Stimulated activated naive B cell treated with anti-CD40 and anti-IgM and Interleukin-4, amounts not matched to agents 10 μg/mL and 1 μg/mL and 100 μg/mL, for 72 hours (primary cell): Measurements from ENCODE around the gene GRM8.

ENCODE experiments used
- ATAC-seq, 2 donors: fragments of 150-1000 bp; cut with Tn5 transposase; replicated peaks; 2 replicates each; pipeline ENCODE4 v1.10.0; 2021; ENCODE audit warnings: moderate library complexity in 1 of 2
- DNase-seq: peaks from one replicate; pipeline ENCODE4 v3.0.0; 2021
- H3K27ac Mint-ChIP-seq: one replicate; pipeline ENCODE4 v1.8.0; 2022; ENCODE audit warnings: mild to moderate bottlenecking, mixed read lengths
- H3K27me3 Mint-ChIP-seq, 2 donors: one replicate each; pipeline ENCODE4 v1.8.0; 2022; ENCODE audit warnings: mixed read lengths in 2 of 2
- H3K36me3 Mint-ChIP-seq, 2 donors: one replicate each; pipeline ENCODE4 v1.8.0; 2022; ENCODE audit warnings: mixed read lengths in 2 of 2, mild to moderate bottlenecking in 1 of 2
- H3K4me1 Mint-ChIP-seq, 2 donors: one replicate each; pipeline ENCODE4 v1.8.0; 2022; ENCODE audit warnings: mixed read lengths in 2 of 2, mild to moderate bottlenecking in 1 of 2
- H3K4me3 Mint-ChIP-seq, 2 donors: one replicate each; pipeline ENCODE4 v1.8.0; 2022; ENCODE audit warnings: mild to moderate bottlenecking in 2 of 2, mixed read lengths in 2 of 2, moderate library complexity in 1 of 2
- H3K9me3 Mint-ChIP-seq, 2 donors: one replicate each; pipeline ENCODE4 v1.8.0; 2022; ENCODE audit warnings: mixed read lengths in 2 of 2, mild to moderate bottlenecking in 1 of 2

GRM8 gene

GRCh38 chr7:127252778-127253280 lies at the start of gene GRM8:
Gene GRM8 (minus strand): TSS chr7:127252941.
- Mint-ChIP-seq H3K36me3 (no peaks in the 10 kb centered on the region), H3K9me3 (no peaks in the 10 kb centered on the region), H3K27ac (peak within 1 kb of the TSS; percentile 67), H3K4me1 (peaks cover 11 to 28% of the 10 kb centered on the region in 2 donors), H3K27me3 (peaks cover 75 to 80% of the 10 kb centered on the region in 2 donors), H3K4me3 (peak within 1 kb of the TSS; percentile 87 to 94)
- no peak for DNase-seq
- ATAC-seq, result peak; percentile 26 to 27

- Mint-ChIP-seq H3K36me3 (peaks cover 0 to 1% of the 10 kb centered on the region in 2 donors), H3K27ac (no peak overlapping the region)
- no peak for ATAC-seq
These were observed 38.1 kb upstream of the GRM8 start for GRCh38 chr7:127290801-127291361.

DNA sequence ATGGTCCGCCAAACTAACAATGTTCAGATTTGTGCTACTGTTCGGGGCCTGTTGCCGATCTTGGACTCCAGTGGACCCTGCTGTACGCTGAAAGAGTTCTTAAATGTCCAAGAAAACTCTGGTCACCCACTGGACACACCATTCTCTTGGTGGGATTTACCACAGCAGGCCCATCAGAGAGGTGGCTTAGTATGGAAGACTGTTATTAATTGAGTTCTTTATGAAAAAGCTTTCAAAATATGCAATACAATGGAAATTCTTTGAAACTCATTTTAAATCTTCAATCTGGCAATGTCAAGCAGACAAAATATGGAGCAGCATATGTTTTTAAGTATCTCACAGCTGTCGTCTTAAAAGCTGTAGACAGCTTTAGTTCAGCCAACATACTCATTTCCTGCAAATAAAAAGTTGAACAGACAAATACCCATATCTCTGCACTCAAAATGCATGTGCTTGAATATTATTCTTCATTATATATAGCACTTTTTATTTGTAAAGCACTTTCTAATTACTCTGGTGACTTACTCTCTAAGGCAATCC lies 37.4 kb upstream of the GRM8 start:
- Mint-ChIP-seq H3K4me3 (no peak overlapping the region), H3K4me1 (no peaks in the 10 kb centered on the region), H3K27ac (no peak overlapping the region), H3K27me3 (peaks cover 20 to 35% of the 10 kb centered on the region in 2 donors), H3K36me3 (peaks cover 0 to 1% of the 10 kb centered on the region in 2 donors), H3K9me3 (no peaks in the 10 kb centered on the region)
- no peak for DNase-seq
- no peak for ATAC-seq

More at GRCh38 chr7:127290801-127291361, 38.1 kb upstream of the GRM8 start:
- H3K4me3 Mint-ChIP-seq, result no peak overlapping the region
- no peak for DNase-seq
- no peaks in the 10 kb centered on the region for H3K4me1 Mint-ChIP-seq
- peaks cover 24 to 39% of the 10 kb centered on the region in 2 donors for H3K27me3 Mint-ChIP-seq
- no peaks in the 10 kb centered on the region for H3K9me3 Mint-ChIP-seq

DNA sequence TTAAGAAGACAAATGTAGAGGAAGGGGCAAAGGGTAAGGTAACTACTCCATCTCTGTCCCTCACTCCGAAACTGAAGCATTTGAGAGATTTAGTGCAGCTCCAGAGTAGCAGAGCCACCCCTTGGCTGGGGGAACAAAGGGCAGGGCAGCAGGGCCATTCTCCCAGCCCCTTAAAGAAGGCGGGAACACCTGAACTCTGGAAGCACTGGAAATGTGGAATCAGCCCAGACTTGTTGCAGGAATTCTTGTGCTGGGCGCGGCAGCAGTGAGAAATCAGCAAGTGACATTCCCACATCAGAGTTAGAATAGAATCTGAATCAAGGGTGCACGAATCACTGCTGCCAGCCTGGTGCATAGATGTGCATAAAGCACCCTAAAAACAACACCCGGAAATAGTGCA lies 34.4 kb upstream of the GRM8 start:
- Mint-ChIP-seq H3K27ac (no peak overlapping the region), H3K4me1 (no peaks in the 10 kb centered on the region), H3K4me3 (no peak overlapping the region), H3K27me3 (peaks cover 7 to 11% of the 10 kb centered on the region in 2 donors), H3K9me3 (no peaks in the 10 kb centered on the region), H3K36me3 (no peaks in the 10 kb centered on the region)
- no peak for ATAC-seq
- no peak for DNase-seq

- Mint-ChIP-seq H3K9me3 (no peaks in the 10 kb centered on the region), H3K4me1 (no peaks in the 10 kb centered on the region)
These were observed 17.4 kb upstream of the GRM8 start for GRCh38 chr7:127270093-127270492.

GRCh38 chr7:127266047-127266446 lies 13.3 kb upstream of the GRM8 start:
- DNase-seq (no peak), ATAC-seq (no peak)
- Mint-ChIP-seq H3K27me3 (peaks cover 35 to 58% of the 10 kb centered on the region in 2 donors), H3K27ac (no peak overlapping the region), H3K36me3 (no peaks in the 10 kb centered on the region), H3K9me3 (no peaks in the 10 kb centered on the region), H3K4me3 (no peak overlapping the region), H3K4me1 (no peaks in the 10 kb centered on the region)

More at GRCh38 chr7:127270093-127270492, 17.4 kb upstream of the GRM8 start:
- ATAC-seq, result no peak
- DNase-seq, result no peak
- H3K4me3 Mint-ChIP-seq, result no peak overlapping the region
- peaks cover 18 to 34% of the 10 kb centered on the region in 2 donors for H3K27me3 Mint-ChIP-seq
- H3K36me3 Mint-ChIP-seq, result no peaks in the 10 kb centered on the region
- H3K27ac Mint-ChIP-seq, result no peak overlapping the region

DNA sequence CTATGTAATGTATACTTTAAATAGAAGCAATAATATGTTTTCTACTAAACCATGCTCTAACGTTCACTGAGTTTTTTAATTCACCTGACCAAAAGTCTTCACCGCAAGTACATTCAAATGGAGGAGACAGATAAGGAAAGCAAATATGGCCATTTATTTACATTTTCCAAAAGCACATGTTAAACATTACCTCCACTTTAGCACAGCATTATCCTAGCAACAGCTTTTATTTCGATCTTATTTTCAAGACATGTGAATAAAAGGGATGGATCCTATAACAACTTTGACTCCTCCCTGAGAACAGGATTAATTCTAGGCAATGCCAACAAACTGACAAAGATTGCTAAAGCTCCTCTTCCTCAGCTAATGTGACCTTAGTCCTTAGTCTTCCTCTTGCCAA lies 11.5 kb upstream of the GRM8 start:
- no peak overlapping the region for H3K27ac Mint-ChIP-seq
- ATAC-seq (no peak), DNase-seq (no peak)
- H3K4me3 Mint-ChIP-seq, result no peak overlapping the region
- no peaks in the 10 kb centered on the region for H3K4me1 Mint-ChIP-seq
- no peaks in the 10 kb centered on the region for H3K36me3 Mint-ChIP-seq
- H3K27me3 Mint-ChIP-seq, result peaks cover 30 to 52% of the 10 kb centered on the region in 2 donors
- H3K9me3 Mint-ChIP-seq, result peaks cover 3 to 5% of the 10 kb centered on the region in 2 donors

GRCh38 chr7:127258111-127258510 lies 5.4 kb upstream of the GRM8 start:
- no peaks in the 10 kb centered on the region for H3K36me3 Mint-ChIP-seq
- DNase-seq, result no peak
- no peak for ATAC-seq
- H3K9me3 Mint-ChIP-seq, result peaks cover 4 to 8% of the 10 kb centered on the region in 2 donors
- H3K27ac Mint-ChIP-seq, result no peak overlapping the region
- H3K4me1 Mint-ChIP-seq, result peaks cover 0 to under 1% of the 10 kb centered on the region in 2 donors
- H3K27me3 Mint-ChIP-seq, result peaks cover 57 to 66% of the 10 kb centered on the region in 2 donors
- no peak overlapping the region for H3K4me3 Mint-ChIP-seq

- Mint-ChIP-seq H3K4me3 (no peak overlapping the region), H3K4me1 (peaks cover 4 to 11% of the 10 kb centered on the region in 2 donors), H3K27me3 (peaks cover 63 to 69% of the 10 kb centered on the region in 2 donors), H3K9me3 (peaks cover 4 to 8% of the 10 kb centered on the region in 2 donors), H3K36me3 (no peaks in the 10 kb centered on the region), H3K27ac (no peak overlapping the region)
- ATAC-seq, result no peak
- DNase-seq, result no peak
These were observed 4.3 kb upstream of the GRM8 start for GRCh38 chr7:127257086-127257485.

DNA sequence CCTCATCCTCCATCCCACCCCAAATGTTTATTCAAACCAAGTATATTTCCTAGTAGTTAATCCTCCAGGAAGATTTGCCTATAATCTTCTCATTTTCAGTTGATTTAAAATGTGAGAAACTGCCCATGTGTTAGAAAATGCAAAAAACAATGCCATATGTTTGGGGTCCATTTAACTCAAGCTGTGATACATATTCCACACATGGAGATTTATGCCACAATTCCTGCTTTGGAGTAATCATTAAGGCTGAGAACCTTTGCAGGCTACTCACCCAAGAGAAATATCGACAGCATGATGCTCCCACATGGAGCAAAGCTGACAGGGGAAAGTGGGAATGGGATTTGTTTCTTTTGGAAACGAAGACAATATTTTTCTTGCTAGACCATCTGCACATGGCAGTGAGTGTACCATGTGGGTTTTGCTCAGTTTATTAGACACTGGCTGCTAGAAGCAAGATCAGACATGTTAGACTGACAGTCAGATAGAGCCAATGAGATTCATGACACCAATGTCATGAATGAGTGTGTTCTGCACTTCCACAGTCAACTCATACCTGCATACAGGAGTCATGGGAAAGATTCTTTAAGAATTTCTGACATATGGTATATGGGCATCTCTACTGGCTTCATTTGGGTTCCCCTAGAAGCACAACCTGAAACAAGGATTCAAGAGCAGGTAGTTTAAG lies 3.4 kb upstream of the GRM8 start:
- Mint-ChIP-seq H3K27ac (no peak overlapping the region), H3K4me3 (no peak overlapping the region), H3K27me3 (peaks cover 61 to 69% of the 10 kb centered on the region in 2 donors), H3K9me3 (peaks cover 4 to 8% of the 10 kb centered on the region in 2 donors), H3K4me1 (peaks cover 9 to 20% of the 10 kb centered on the region in 2 donors), H3K36me3 (no peaks in the 10 kb centered on the region)
- no peak for DNase-seq
- no peak for ATAC-seq

GRCh38 chr7:127254163-127254684 lies 1.5 kb upstream of the GRM8 start:
- no peak overlapping the region for H3K27ac Mint-ChIP-seq
- H3K4me1 Mint-ChIP-seq, result peaks cover 11 to 28% of the 10 kb centered on the region in 2 donors
- peaks cover 2 to 3% of the 10 kb centered on the region in 2 donors for H3K9me3 Mint-ChIP-seq
- ATAC-seq (no peak), DNase-seq (no peak)
- peak overlapping the region; percentile 87 to 94 for H3K4me3 Mint-ChIP-seq
- no peaks in the 10 kb centered on the region for H3K36me3 Mint-ChIP-seq
- peaks cover 74 to 80% of the 10 kb centered on the region in 2 donors for H3K27me3 Mint-ChIP-seq

DNA sequence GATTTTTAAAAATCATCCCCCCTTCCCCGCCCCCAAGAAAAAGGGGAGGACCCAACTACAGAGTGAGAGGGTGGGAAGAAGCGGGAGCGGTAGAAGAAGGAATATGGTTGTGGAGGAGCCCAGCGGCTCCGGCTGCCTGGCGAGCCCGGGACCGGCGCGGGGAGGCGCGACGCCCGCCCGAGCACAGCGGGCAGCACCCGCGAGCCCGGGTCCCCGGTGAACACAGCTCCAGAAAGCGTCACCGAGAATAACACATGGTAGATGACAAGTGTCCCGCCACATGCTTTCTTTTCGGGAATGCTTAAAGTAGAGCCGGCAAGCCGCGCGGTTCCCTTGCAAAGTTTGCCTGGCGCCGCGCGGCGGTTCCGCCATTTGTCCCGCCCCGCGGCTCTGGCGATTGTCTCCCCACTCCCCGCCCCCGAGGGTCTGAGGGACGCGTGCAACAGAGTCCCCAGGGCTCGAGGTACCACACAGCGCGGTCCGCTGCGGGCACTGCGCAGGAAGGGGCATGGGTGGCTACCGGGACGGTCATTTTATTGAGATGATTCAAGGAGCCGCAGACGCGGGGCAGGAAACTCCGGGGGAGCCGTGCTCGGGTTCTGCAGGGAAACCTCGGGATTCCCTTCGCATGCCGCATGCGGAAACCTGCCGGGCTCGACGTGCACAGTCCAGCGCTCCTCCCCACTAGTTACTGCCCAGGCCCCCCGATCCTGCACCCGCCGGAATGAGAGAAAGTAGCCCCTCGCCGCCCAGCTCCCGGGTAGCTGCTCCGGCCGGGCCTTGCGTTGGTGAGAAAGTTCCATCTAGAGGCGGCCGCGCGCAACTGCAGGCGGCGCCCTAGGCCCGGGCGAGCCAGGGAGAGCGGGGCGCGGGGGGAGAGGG lies 781 bp upstream of the GRM8 start:
- Mint-ChIP-seq H3K36me3 (no peaks in the 10 kb centered on the region), H3K27ac (peak overlapping the region; percentile 65)

DNA sequence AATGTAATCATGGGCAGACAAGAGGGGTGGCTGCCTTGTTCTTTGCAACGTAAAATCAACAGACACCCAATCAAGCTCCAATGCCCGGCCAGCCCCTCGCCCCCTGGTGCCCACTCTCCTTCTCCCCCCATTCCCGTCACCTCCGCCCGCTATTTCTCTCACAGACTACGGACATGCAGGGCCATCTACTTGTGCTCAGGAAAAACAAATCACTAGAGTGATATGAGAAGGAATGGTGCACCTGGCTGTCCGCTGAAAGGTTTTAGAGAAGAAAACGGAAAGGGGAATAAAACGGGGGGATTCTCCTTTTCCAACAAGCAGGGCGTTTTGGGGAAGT lies 396 bp downstream of the GRM8 start:
- H3K4me1 Mint-ChIP-seq, result peaks cover 11 to 28% of the 10 kb centered on the region in 2 donors
- no peaks in the 10 kb centered on the region for H3K36me3 Mint-ChIP-seq
- peaks cover 75 to 80% of the 10 kb centered on the region in 2 donors for H3K27me3 Mint-ChIP-seq
- H3K4me3 Mint-ChIP-seq, result peak overlapping the region; percentile 87 to 94
- DNase-seq (no peak), ATAC-seq (no peak)
- no peaks in the 10 kb centered on the region for H3K9me3 Mint-ChIP-seq
- peak overlapping the region; percentile 67 for H3K27ac Mint-ChIP-seq

More for the DNA sequence above, 781 bp upstream of the GRM8 start:
- ATAC-seq, result peak; percentile 81 to 85
- DNase-seq, result peak; percentile 41
- Mint-ChIP-seq H3K9me3 (no peaks in the 10 kb centered on the region), H3K4me1 (peaks cover 11 to 28% of the 10 kb centered on the region in 2 donors), H3K27me3 (peaks cover 74 to 80% of the 10 kb centered on the region in 2 donors), H3K4me3 (peak overlapping the region; percentile 87 to 94)
